Measurements from ENCODE around the gene TXN2.
A peak's percentile ranks its signal among the peaks of the same experiment; 100 is the strongest.
"Not testable (repeated sequence)": the region's sequence is repeated elsewhere in the genome, so short reads cannot be mapped to it uniquely, and the experiment has no call there.

Gene TXN2

GRCh38 chr22:36456464-36456845 lies 25.0 kb downstream of the TXN2 start:
- Histone ChIP-seq H3K4me3 (ENCODE audit: low read depth in 1 of 2, low read length in 1 of 2) (peak overlapping the region; percentile 77 to 89), H3K27me3 (no peaks in the 10 kb centered on the region), H3K9me3 (no peaks in the 10 kb centered on the region), H3K27ac (peak overlapping the region; percentile 99), H3K4me1 (ENCODE audit: control insufficient read depth in 1 of 2, insufficient read depth in 1 of 2, low read depth in 1 of 2, low read length in 1 of 2) (peaks cover 57 to 71% of the 10 kb centered on the region in 2 experiments), H3K36me3 (no peaks in the 10 kb centered on the region)
- TF ChIP-seq CTCF (IDR thresholded peaks at IDR 0.05): no peak

GRCh38 chr22:36455571-36456463 lies 25.6 kb downstream of the TXN2 start:
- Histone ChIP-seq H3K9me3 (no peaks in the 10 kb centered on the region), H3K4me1 (ENCODE audit: control insufficient read depth in 1 of 2, insufficient read depth in 1 of 2, low read depth in 1 of 2, low read length in 1 of 2) (peaks cover 64 to 77% of the 10 kb centered on the region in 2 experiments), H3K4me3 (ENCODE audit: low read depth in 1 of 2, low read length in 1 of 2) (peak overlapping the region; percentile 77 to 89), H3K27ac (peak overlapping the region; percentile 99), H3K27me3 (no peaks in the 10 kb centered on the region), H3K36me3 (no peaks in the 10 kb centered on the region)
- TF ChIP-seq CTCF (IDR thresholded peaks at IDR 0.05): no peak

GRCh38 chr22:36454916-36455570 lies 26.4 kb downstream of the TXN2 start:
- peak overlapping the region; percentile 77 to 89 for H3K4me3 ChIP-seq (ENCODE audit: low read depth in 1 of 2, low read length in 1 of 2)
- peak overlapping the region; percentile 99 for H3K27ac ChIP-seq
- no peaks in the 10 kb centered on the region for H3K27me3 ChIP-seq
- H3K4me1 ChIP-seq (ENCODE audit: control insufficient read depth in 1 of 2, insufficient read depth in 1 of 2, low read depth in 1 of 2, low read length in 1 of 2): peaks cover 71 to 85% of the 10 kb centered on the region in 2 experiments
- TF ChIP-seq CTCF (IDR thresholded peaks at IDR 0.05): peak; percentile 60
- no peaks in the 10 kb centered on the region for H3K36me3 ChIP-seq
- H3K9me3 ChIP-seq: no peaks in the 10 kb centered on the region

GRCh38 chr22:36453855-36454378 lies 27.5 kb downstream of the TXN2 start:
- Histone ChIP-seq H3K4me1 (ENCODE audit: control insufficient read depth in 1 of 2, insufficient read depth in 1 of 2, low read depth in 1 of 2, low read length in 1 of 2) (peaks cover 83 to 96% of the 10 kb centered on the region in 2 experiments), H3K36me3 (no peaks in the 10 kb centered on the region)

GRCh38 chr22:36452978-36453607 lies 28.3 kb downstream of the TXN2 start:
- peaks cover 91 to 99% of the 10 kb centered on the region in 2 experiments for H3K4me1 ChIP-seq (ENCODE audit: control insufficient read depth in 1 of 2, insufficient read depth in 1 of 2, low read depth in 1 of 2, low read length in 1 of 2)
- H3K27ac ChIP-seq: peak overlapping the region; percentile 99
- H3K9me3 ChIP-seq, H3K36me3 ChIP-seq, H3K27me3 ChIP-seq: not testable (repeated sequence)
- H3K4me3 ChIP-seq (ENCODE audit: low read depth in 1 of 2, low read length in 1 of 2): peak overlapping the region; percentile 77 to 89

More at GRCh38 chr22:36453855-36454378, 27.5 kb downstream of the TXN2 start:
- peak overlapping the region; percentile 99 for H3K27ac ChIP-seq
- peak overlapping the region; percentile 77 to 89 for H3K4me3 ChIP-seq (ENCODE audit: low read depth in 1 of 2, low read length in 1 of 2)
- no peak for TF ChIP-seq CTCF (IDR thresholded peaks at IDR 0.05)
- H3K9me3 ChIP-seq: no peaks in the 10 kb centered on the region
- no peaks in the 10 kb centered on the region for H3K27me3 ChIP-seq

Measured in neutrophil (primary cell).